ENCODE results near the gene SAMD1. TPM values are rescaled to one million over a fixed set of nuclear protein-coding genes. Genes with fewer than 3 reads are reported as not detected.

Gene SAMD1
- total and polyA plus RNA-seq, 9 of the 15 experiments (the other 6 are each of a cell fraction or from before 2014, with no cell fraction given): 2.9 to 96.0 (median 43.5) TPM

DNA sequence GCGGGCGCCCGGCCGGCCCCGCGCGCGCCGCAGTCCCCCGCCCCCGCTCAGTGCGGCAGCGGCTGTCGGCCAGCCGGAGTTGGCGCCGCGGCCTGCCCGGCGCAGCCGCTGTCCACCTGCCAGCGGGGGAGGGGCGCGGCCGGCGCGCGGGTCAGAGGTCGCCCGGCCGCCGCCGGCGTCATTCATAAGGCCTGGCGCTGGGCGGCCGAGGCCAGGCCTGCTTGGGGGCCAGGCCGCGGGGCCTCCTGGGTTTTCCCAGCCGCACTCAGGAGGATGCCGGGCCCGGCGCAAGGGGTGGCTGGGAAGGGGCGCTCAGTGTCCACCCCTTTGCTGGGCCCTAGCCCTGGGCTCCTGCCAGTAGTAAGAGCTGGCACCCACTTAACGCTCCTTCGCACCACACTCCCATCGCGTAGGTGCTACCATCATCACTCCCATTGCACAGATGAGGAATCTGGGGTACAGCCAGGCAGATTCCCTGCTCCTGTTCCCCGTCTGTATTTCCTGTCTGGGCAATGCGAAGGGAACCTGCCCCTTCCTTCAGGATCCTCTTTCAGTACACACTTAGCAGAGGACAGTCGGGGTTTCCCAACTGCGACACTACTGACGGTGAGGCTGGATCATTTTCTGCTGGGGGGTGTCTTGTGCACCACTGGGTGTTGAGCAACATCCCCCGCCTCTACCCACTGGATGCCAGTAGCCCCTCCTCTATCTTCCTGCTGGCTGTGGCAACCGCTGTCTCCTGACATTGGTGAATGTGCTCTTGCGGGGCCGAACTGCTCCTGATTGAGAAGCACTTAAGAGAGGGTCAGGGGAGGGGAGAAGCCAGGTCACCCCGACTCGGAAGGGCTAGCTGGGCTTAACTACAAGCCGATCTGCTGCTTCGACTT is 27.9 kb upstream of the SAMD1 start (continued):
- TF ChIP-seq, protein P1, sequence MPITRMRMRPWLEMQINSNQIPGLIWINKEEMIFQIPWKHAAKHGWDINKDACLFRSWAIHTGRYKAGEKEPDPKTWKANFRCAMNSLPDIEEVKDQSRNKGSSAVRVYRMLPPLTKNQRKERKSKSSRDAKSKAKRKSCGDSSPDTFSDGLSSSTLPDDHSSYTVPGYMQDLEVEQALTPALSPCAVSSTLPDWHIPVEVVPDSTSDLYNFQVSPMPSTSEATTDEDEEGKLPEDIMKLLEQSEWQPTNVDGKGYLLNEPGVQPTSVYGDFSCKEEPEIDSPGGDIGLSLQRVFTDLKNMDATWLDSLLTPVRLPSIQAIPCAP (CRISPR knock-in tag; IDR thresholded peaks at IDR 0.05; ENCODE audit: borderline replicate concordance): no peak
- TF ChIP-seq ZBTB8A (IDR thresholded peaks at IDR 0.05; ENCODE audit: partially characterized antibody): no peak
- no peak for TF ChIP-seq ZNF551 (CRISPR knock-in tag; IDR thresholded peaks at IDR 0.05)
- TF ChIP-seq NFYB (IDR thresholded peaks at IDR 0.05; ENCODE audit: extremely low read depth, insufficient read length): no peak
- no peak for TF ChIP-seq DACH1 (IDR thresholded peaks at IDR 0.05; ENCODE audit: partially characterized antibody)
- peak; percentile 64; the same call in 1 of the 2 replicates for TF ChIP-seq ELF2 (CRISPR knock-in tag; IDR thresholded peaks at IDR 0.05)
- no peak for TF ChIP-seq NEUROD1 (IDR thresholded peaks at IDR 0.05; ENCODE audit: borderline replicate concordance, low read depth, low read length, partially characterized antibody)
- no peak for TF ChIP-seq CC2D1A (IDR thresholded peaks at IDR 0.05)
- peak; percentile 67; the same call in 1 of the 2 replicates for TF ChIP-seq ZNF76 (CRISPR knock-in tag; IDR thresholded peaks at IDR 0.05; ENCODE audit: borderline replicate concordance)
- TF ChIP-seq SIN3A (IDR thresholded peaks at IDR 0.05; ENCODE audit: borderline replicate concordance in 2 of 2, control insufficient read depth in 1 of 2, low read depth in 2 of 2, low read length in 2 of 2): peak; percentile 44 to 54; a peak in 1 of 4 replicates
- no peak for TF ChIP-seq ZNF699 (CRISPR knock-in tag; IDR thresholded peaks at IDR 0.05; ENCODE audit: insufficient replicate concordance)
- TF ChIP-seq ZNF644 (tag; IDR thresholded peaks at IDR 0.05; ENCODE audit: low read depth): 0 out of 2 replicates have a peak, but pooled peaks have one; percentile 42
- TF ChIP-seq, protein P2, sequence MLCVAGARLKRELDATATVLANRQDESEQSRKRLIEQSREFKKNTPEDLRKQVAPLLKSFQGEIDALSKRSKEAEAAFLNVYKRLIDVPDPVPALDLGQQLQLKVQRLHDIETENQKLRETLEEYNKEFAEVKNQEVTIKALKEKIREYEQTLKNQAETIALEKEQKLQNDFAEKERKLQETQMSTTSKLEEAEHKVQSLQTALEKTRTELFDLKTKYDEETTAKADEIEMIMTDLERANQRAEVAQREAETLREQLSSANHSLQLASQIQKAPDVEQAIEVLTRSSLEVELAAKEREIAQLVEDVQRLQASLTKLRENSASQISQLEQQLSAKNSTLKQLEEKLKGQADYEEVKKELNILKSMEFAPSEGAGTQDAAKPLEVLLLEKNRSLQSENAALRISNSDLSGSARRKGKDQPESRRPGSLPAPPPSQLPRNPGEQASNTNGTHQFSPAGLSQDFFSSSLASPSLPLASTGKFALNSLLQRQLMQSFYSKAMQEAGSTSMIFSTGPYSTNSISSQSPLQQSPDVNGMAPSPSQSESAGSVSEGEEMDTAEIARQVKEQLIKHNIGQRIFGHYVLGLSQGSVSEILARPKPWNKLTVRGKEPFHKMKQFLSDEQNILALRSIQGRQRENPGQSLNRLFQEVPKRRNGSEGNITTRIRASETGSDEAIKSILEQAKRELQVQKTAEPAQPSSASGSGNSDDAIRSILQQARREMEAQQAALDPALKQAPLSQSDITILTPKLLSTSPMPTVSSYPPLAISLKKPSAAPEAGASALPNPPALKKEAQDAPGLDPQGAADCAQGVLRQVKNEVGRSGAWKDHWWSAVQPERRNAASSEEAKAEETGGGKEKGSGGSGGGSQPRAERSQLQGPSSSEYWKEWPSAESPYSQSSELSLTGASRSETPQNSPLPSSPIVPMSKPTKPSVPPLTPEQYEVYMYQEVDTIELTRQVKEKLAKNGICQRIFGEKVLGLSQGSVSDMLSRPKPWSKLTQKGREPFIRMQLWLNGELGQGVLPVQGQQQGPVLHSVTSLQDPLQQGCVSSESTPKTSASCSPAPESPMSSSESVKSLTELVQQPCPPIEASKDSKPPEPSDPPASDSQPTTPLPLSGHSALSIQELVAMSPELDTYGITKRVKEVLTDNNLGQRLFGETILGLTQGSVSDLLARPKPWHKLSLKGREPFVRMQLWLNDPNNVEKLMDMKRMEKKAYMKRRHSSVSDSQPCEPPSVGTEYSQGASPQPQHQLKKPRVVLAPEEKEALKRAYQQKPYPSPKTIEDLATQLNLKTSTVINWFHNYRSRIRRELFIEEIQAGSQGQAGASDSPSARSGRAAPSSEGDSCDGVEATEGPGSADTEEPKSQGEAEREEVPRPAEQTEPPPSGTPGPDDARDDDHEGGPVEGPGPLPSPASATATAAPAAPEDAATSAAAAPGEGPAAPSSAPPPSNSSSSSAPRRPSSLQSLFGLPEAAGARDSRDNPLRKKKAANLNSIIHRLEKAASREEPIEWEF (CRISPR knock-in tag; IDR thresholded peaks at IDR 0.05): no peak
- TF ChIP-seq ARID2 (IDR thresholded peaks at IDR 0.05): no peak
- peak; percentile 86 for TF ChIP-seq NR2C1 (IDR thresholded peaks at IDR 0.05)
- TF ChIP-seq NR2C1 (tag; IDR thresholded peaks at IDR 0.05): peak; percentile 91
- TF ChIP-seq, protein P3, sequence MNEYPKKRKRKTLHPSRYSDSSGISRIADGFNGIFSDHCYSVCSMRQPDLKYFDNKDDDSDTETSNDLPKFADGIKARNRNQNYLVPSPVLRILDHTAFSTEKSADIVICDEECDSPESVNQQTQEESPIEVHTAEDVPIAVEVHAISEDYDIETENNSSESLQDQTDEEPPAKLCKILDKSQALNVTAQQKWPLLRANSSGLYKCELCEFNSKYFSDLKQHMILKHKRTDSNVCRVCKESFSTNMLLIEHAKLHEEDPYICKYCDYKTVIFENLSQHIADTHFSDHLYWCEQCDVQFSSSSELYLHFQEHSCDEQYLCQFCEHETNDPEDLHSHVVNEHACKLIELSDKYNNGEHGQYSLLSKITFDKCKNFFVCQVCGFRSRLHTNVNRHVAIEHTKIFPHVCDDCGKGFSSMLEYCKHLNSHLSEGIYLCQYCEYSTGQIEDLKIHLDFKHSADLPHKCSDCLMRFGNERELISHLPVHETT (CRISPR knock-in tag; conservative IDR thresholded peaks at IDR 0.05 in 1 of 2, IDR thresholded peaks at IDR 0.05 in 1 of 2): peak in 1 of 2 experiments; percentile 98; a peak in 2 of 4 replicates
- no peak for TF ChIP-seq SRSF3 (IDR thresholded peaks at IDR 0.05; ENCODE audit: insufficient read depth, low read length)
